22Rv1 (cell line): Measurements from ENCODE around the gene PRR12.

ENCODE experiments used
- H3K27ac ChIP-seq: fragments of 450-650 bp; 2 replicates; pipeline ENCODE4 v1.5.1; 2017
- CTCF ChIP-seq: fragments of 450-650 bp; IDR thresholded peaks from 2 replicates; pipeline ENCODE4 v1.5.1; 2017; ENCODE audit warnings: mild to moderate bottlenecking
- ZFX ChIP-seq: fragments of 450-650 bp; IDR thresholded peaks from 2 replicates; pipeline ENCODE4 v1.6.1; 2017; ENCODE audit warnings: antibody characterized with exemption, borderline replicate concordance

PRR12 gene

GRCh38 chr19:49556412-49557398 is 34.3 kb upstream of the PRR12 start:
- no peak overlapping the region for H3K27ac ChIP-seq
- TF ChIP-seq CTCF (no peak), ZFX (no peak)

- no peak for TF ChIP-seq ZFX
- TF ChIP-seq CTCF: no peak
- no peak overlapping the region for H3K27ac ChIP-seq
Measured at GRCh38 chr19:49557641-49558325, 33.2 kb upstream of the PRR12 start.

- no peak for TF ChIP-seq CTCF
- H3K27ac ChIP-seq: no peak overlapping the region
Measured at GRCh38 chr19:49558591-49558990, 32.4 kb upstream of the PRR12 start.

GRCh38 chr19:49559443-49559842 is 31.5 kb upstream of the PRR12 start:
- no peak for TF ChIP-seq ZFX
- TF ChIP-seq CTCF: no peak
- no peak overlapping the region for H3K27ac ChIP-seq

- TF ChIP-seq CTCF: no peak
- no peak for TF ChIP-seq ZFX
Measured at GRCh38 chr19:49559928-49560327, 31.1 kb upstream of the PRR12 start.

GRCh38 chr19:49560358-49560900 is 30.6 kb upstream of the PRR12 start:
- TF ChIP-seq CTCF: no peak
- TF ChIP-seq ZFX: no peak
- no peak overlapping the region for H3K27ac ChIP-seq

More at GRCh38 chr19:49559928-49560327, 31.1 kb upstream of the PRR12 start:
- H3K27ac ChIP-seq: no peak overlapping the region
